ENCODE results near the gene POLA2. TPM values are rescaled to one million over a fixed set of nuclear protein-coding genes. Genes with fewer than 3 reads are reported as not detected.

Gene POLA2
- total and polyA plus RNA-seq, 9 of the 15 experiments (the other 6 are each of a cell fraction or from before 2014, with no cell fraction given): 2.7 to 134 (median 44.4) TPM

- CTCF ChIA-PET (ENCODE audit: low intra/inter-chr PET ratio): interaction anchor here (0.8 to 1.8 kb wide), 2 partner anchors 9 to 41 kb away, joined by 3 to 4 read pairs; no protein-coding TSS in a partner anchor
- Histone ChIP-seq H3K27ac (ENCODE audit: extremely low read depth, low read depth, low read length) (no peak overlapping the region), H3K4me2 (ENCODE audit: insufficient read depth, low read length) (no peak overlapping the region), H3K27me3 (ENCODE audit: control insufficient read depth in 2 of 2, insufficient read depth in 2 of 2, low read length in 2 of 2) (no peaks in the 10 kb centered on the region), H3K9ac (ENCODE audit: insufficient read depth in 1 of 2, low read depth in 2 of 2, low read length in 2 of 2) (no peak overlapping the region), H3K9me1 (ENCODE audit: control insufficient read depth, insufficient read depth, low read length) (no peaks in the 10 kb centered on the region), H3K79me2 (ENCODE audit: control insufficient read depth, insufficient read depth, low read length) (peaks cover 47% of the 10 kb centered on the region), H3K9me3 (replicated peaks; ENCODE audit: control insufficient read depth, insufficient read depth, low read depth, low read length) (no peaks in the 10 kb centered on the region), H3K36me3 (ENCODE audit: control insufficient read depth, insufficient read depth, low read length) (peaks cover 63% of the 10 kb centered on the region), H3K4me1 (replicated peaks in 1 of 2; ENCODE audit: control insufficient read depth in 2 of 2, insufficient read depth in 2 of 2, low read length in 2 of 2) (peaks cover 6 to 18% of the 10 kb centered on the region in 2 experiments; a peak in 4 of 5 replicates), H2AFZ (ENCODE audit: low read depth, low read length) (no peak overlapping the region), H3K4me3 (no peak overlapping the region), H4K20me1 (replicated peaks; ENCODE audit: control insufficient read depth, insufficient read depth, low read length) (peaks cover 5% of the 10 kb centered on the region; the same call in 1 of the 2 replicates)
- WGBS (ENCODE audit: insufficient coverage, low coverage, missing lambda C conversion rate): 45% methylated on average over 2 of the region's 2 CpGs
- no peak for FAIRE-seq
- BruUV-seq (replicated peaks): no TSS peak
- DNase-seq (ENCODE audit: extremely low read depth in 1 of 4, low spot score in 3 of 4): peak; percentile 35 to 52 (median 40)
- intact Hi-C loops (cut with micrococcal nuclease): no loop called here
- POLR2A ChIA-PET: interaction anchor here (0.8 to 1.8 kb wide), 12 partner anchors 9 to 508 kb away, joined by 3 to 10 read pairs (median 4); partner anchors contain the start of genes CDC42EP2, MALAT1 and SPDYC
- ATAC-seq: no peak
- TF ChIP-seq RCOR1 (IDR thresholded peaks at IDR 0.05; ENCODE audit: borderline replicate concordance in 1 of 2, low read depth in 2 of 2, low read length in 2 of 2) (0 out of 4 replicates have a peak, but pooled peaks of 1 of the 2 experiments have one; percentile 36), CTCF (IDR thresholded peaks at IDR 0.05 in 2 of 3, conservative IDR thresholded peaks at IDR 0.05 in 1 of 3; ENCODE audit: insufficient read depth in 2 of 3, low read depth in 1 of 3, low read length in 3 of 3) (peak; percentile 53 to 69 (median 63)), MXD1 (CRISPR knock-in tag; IDR thresholded peaks at IDR 0.05; ENCODE audit: borderline replicate concordance, poor library complexity, severe bottlenecking) (no peak), ARID2 (IDR thresholded peaks at IDR 0.05) (0 out of 2 replicates have a peak, but pooled peaks have one; percentile 19), ZNF780A (CRISPR knock-in tag; IDR thresholded peaks at IDR 0.05) (no peak), RBM25 (IDR thresholded peaks at IDR 0.05; ENCODE audit: low read depth, low read length, severe bottlenecking) (no peak), KDM2B (CRISPR knock-in tag; IDR thresholded peaks at IDR 0.05) (no peak), RAD21 (CRISPR knock-in tag; conservative IDR thresholded peaks at IDR 0.05 in 1 of 2, IDR thresholded peaks at IDR 0.05 in 1 of 2) (peak in 1 of 2 experiments; percentile 29; a peak in 3 of 4 replicates)
- in situ Hi-C loops (cut with MboI): no loop called here
These were observed 4.4 kb downstream of the POLA2 start for GRCh38 chr11:65266210-65266609.
